HG02973 (cell line): ENCODE data around the gene EFNB1.
"Not testable (repeated sequence)": the region's sequence is repeated elsewhere in the genome, so short reads cannot be mapped to it uniquely, and the experiment has no call there.

Source experiments
- ATAC-seq: cut with Tn5 transposase; IDR thresholded peaks from one replicate; pipeline ENCODE4 v1.9.1; 2021; ENCODE audit warnings: moderate library complexity; ENCODE audit not compliant: unreplicated experiment

Gene EFNB1

DNA sequence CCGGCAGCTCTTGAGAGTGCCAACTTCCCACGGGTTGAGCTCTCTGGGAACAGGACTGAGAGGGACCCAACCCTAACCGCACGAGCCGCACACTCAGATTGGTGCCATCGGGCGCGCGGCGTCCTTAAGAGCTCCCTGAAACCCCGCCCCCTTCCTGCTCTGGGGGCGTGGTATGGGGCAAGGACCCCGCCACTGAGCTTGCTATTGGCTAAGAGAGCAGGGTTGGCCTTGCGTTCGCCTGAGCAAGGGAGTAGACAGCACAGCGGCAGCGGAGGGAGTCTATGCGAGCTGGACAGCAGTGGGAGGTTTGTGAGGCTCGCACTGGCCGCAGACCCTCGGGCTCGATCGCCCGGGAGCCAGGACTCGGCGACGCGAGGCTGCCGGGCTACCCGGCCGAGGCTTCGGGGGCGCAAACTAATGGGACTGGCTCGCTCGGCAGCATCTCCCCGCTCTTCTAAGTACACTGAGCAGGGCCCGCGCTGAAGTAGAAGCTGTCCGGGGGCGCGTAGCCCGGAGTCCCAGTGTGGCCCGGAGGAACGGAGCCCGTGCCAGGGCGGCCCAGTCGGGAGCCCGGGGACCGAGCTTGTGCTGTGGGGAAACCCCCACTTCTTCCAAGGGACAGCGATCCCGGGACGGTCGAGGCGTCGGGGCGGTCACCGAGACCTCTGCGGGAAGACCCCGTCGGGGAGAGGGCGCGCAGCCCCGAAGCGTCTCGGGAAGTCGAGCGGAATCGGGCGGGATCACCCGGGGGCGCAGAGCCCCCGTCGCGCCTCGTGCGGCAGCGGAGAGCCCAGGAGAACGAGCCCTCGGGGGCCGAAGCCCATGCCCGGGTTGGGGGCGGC is at the start of gene EFNB1:
Gene EFNB1 (plus strand): TSS at position 282 of the 842 bp plus-strand sequence. CDS start 756 bp downstream, outside the sequence.
- peak; percentile 90 for ATAC-seq

- not testable (repeated sequence) for ATAC-seq
Observed at GRCh38 chrX:68781295-68781694, 47.5 kb upstream of the EFNB1 start.

DNA sequence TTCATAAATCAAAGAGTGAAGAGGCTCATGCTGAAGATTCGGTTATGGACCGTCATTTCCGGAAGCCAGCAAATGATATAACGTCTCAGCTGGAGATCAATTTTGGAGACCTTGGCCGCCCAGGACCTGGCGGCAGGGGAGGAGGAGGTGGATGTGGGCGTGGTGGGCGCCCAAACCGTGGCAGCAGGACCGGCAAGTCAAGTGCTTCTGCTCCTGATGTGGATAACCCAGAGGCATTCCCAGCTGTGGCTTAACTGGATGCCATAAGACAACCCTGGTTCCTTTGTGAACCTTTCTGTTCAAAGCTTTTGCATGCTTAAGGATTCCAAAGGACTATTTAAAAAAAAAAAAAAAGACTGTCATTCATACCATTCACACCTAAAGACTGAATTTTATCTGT is 44.0 kb upstream of the EFNB1 start:
- ATAC-seq, result no peak

DNA sequence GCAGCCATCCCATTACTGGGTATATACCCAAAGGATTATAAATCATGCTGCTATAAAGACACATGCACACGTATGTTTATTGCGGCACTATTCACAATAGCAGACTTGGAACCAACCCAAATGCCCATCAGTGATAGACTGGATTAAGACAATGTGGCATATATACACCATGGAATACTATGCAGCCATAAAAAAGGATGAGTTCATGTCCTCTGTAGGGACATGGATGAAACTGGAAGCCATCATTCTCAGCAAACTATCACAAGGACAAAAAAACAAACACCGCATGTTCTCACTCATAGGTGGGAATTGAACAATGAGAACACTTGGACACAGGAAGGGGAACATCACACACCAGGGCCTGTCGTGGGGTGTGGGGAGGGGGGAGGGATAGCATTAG is 42.2 kb upstream of the EFNB1 start:
- ATAC-seq, result not testable (repeated sequence)

- no peak for ATAC-seq
Observed at GRCh38 chrX:68789966-68790365, 38.9 kb upstream of the EFNB1 start.

DNA sequence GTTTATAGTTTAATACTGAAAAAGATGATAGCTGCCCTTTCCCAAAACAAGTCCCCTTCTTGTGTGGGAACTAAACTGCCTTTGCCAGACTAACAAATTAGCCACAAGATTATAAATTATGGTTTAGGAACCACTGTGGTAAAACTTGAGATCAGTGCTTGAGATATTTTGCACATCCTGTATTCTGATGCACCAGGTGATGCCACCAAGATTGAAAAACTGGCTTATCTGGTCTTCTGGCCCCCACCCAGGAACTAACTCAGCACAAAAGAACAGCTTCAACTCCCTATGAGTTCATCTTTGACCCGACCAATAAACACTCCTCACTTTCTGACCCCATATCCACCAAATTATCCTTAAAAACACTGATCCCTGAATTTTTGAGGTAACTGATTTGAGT is 36.7 kb upstream of the EFNB1 start:
- ATAC-seq, result no peak

DNA sequence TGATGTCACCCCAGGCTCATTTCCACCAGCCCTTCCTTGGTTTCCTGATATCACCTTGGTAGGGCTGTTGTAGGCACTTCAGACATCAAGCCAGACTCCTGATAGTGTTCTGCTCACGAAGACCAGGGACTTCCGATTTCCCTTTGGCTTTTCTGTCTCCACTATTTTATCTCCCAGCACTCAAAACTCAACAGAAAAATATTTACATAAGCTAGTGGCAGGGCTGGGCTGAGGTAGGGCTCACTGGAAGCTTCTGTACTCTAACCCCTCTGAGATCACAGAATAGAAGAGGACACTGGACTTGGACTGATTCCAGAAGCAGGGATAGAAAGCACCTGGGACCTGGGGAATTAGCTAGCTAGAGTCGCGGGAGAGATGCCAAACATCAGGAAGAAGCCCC is 34.4 kb upstream of the EFNB1 start:
- no peak for ATAC-seq

- ATAC-seq, result no peak
Observed at GRCh38 chrX:68795741-68796140, 33.1 kb upstream of the EFNB1 start.

DNA sequence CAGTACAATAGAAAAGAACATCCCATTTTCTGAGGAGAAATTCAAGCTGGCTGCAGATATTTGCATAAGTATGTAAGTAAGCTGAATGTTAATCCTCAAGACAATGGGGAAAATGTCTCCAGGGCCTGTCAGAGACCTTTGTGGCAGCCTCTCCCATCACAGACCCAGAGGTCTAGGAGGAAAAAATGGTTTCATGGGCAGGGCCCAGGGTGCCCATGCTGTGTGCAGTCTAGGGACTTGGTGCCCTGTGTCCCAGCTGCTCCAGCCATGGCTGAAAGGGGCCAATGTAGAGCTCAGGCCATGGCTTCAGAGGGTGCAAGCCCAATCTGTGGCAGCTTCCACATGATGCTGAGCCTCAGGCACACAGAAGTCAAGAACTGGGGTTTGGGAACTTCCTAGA is 30.4 kb upstream of the EFNB1 start:
- not testable (repeated sequence) for ATAC-seq

DNA sequence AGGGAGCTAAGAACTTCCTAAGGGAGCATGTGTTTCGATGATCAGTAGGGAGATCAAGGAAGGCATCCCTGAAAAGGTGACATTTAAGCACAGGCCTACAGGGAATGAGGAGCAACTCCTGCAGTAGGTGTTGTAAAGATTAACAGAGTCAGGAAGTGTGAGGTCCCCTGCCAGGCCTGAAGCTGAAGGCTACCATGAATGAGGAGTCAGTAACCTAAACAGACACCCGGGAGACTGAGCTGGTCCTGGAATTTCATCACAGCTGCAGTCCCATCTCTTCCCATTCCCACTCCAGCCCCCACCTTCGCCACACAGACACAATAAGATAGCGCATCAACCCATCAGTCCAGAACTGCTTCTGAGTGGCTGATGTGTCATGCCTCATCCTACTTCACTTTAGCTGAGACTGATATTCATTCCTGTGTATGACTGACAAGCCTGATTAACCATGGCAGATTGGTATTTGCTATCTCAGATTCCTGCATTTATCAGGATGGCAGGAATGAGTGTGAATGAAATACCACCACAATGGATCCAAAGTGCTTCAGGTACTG is 27.0 kb upstream of the EFNB1 start:
- no peak for ATAC-seq

DNA sequence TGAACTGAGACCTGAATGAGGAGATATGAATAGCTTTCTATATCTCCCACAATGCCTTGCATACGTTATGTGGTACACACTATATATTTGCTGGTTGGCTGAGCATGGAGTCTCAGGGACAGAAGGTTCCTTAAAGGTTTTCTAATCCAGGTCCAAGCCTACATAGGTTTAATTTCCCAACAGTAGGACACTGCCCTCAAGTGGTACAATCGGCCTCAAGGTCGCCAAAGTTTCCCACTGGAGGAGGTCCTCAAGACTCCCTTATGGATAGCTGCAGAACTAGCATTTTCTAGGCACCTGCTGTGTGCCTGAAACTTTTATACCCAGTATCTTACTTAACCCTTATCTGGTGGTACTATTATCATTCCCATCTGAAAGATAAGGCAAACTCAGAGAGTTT is 21.0 kb upstream of the EFNB1 start:
- no peak for ATAC-seq

DNA sequence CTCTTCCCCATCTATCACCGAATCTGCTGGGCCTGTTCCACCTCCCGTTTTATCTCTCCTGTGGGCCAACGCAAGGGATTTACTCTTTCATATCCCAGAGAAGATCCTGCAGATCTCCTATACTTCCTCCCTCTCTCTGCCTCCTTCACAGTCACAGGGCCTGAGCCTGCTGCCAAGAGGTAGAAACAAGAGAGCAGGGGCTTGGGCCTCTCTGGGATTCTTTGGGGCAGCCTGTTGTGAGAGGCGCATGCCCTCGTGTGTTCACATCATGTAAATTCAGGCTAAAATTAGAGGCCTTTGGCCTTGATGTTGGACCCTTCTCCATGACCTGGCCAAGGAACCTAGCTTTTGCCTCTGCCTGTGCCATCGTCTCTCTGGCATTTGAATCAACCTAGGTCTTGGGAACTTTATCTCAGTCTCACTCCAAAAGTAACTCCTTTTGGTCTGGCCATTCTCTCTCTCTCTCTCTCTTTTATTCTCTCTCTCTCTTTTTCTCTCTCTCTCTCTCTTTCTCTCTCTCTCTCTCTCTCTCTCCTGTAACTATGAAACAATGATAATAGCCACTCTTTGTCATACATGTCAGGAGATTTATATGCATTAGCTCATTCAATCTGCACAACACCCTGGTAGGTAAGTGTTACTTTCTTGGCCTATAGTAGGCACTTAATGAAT is 20.0 kb upstream of the EFNB1 start:
- no peak for ATAC-seq

- no peak for ATAC-seq
Observed at GRCh38 chrX:68820476-68821110, 8.2 kb upstream of the EFNB1 start.

DNA sequence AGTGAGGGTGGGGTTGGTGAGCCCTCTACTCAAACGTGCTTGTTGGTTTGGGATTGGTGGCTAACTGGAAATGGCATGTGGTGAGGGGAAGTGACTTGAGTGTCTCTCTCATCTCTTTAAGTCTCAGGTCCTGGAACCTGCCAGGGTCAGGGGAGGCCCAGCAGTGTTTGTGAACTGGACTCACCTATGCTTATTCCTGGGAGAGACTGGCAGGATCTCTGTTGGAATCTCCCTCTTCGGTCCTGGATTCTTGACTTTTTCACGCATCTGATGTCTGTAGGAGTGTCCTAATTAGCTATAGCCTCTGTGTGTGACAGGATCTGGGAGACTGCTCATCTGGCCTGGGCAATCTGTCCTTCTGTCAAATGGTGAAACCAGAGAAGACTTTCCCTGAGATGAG is 7.2 kb upstream of the EFNB1 start:
- no peak for ATAC-seq

- ATAC-seq, result no peak
Observed at GRCh38 chrX:68822641-68823410, 6.0 kb upstream of the EFNB1 start.

DNA sequence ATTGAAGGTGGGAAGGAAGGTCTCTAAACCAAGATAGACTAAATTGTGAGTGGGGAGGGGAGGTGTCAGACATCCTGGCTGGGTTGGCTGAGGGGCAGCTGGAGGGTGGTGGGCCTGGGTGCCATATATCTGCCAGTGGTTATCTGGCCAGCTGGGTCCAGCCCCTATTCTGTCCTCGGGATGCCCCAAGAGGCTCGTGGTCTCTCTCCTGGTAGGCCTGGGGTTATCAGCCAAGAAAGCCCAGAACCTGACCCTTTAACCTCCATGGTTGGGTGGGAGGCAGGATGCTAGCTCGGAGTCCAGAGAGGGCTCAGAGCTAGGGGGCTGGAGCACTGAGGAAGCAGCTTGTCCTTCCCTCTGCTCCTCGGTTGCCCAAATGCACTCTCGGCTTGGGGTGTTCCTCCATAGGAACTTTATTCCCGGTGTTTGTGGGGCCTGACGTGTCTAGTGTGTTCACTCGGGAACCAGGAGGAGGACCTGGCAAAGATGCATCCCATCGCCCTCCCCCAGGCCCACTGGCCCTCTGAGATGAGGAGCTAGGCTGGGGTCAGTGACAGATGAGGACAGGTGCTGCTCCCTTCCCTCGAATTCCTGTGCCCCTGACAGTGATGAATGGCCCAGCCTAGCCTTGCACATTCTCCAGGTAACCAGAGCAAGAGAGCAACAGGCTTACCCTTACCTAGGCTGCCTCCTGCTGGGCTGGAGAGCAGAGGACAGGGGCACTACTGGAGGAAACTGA is 5.2 kb upstream of the EFNB1 start:
- ATAC-seq, result no peak

DNA sequence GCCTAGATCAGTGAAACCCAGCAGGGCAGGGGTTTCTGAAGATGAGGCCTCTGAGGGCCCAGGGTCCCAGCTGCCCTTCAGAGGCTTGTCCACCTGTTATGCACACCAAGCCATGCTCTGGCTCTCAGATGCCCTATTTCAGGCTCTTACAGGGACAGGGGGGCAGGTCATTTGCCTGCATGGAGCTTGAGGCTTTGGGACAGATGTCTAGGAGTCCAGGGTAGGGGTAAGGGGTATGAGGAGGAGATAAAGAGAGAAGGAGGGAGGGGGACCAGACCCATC is 4.7 kb upstream of the EFNB1 start:
- ATAC-seq, result no peak

- no peak for ATAC-seq
Observed at GRCh38 chrX:68824565-68825125, 4.2 kb upstream of the EFNB1 start.

DNA sequence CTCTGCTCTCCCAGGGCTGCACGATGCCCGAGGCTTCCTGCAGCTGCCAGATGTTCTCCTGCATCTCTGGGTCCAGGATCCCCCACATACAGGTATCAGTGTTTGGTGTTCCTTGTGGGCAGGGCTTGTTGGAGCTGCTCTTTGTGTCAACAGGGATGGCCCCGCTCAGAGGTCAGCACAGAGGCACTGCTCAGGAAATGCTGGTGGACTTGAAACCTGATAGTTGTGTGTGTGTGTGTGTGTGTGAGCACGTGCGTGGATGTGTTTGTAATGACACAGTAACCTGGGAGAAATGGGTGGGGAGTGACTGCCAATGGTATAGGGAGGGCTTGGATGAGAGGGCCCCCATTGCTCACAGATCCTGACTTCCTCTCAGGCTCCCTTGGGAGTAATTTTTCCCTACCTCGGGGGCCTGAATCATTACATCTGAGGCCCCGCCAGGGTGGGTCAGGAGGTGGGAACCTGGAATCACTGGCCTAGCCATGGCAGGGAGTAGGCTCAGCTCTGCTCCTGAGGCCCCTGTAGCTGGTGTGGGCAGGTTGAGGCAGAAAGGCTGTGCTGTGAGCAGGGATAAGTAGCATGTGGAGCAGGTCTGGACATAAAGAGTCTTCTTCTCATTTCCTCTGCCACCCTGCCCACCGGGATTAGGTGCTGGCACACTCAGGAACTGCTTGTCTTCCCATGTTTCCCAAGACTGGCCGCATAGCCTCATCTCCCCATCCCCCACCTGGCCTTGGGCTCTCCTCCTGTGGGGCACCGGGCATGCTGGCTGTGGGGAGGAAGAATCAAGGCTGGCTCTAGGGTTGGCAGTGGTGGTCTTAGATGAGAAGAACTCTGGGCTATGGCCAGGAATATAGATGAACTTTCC is 2.5 kb upstream of the EFNB1 start:
- no peak for ATAC-seq
